Left lung (tissue), 10 donors: ENCODE data around the gene GRAP2. TPM values are rescaled to one million over a fixed set of nuclear protein-coding genes. Genes with fewer than 3 reads are reported as not detected.

ENCODE experiments used
- ATAC-seq: fragments of 200-7000 bp; cut with Tn5 transposase; one replicate; pipeline ENCODE4 v1.9.1; 2020; ENCODE audit warnings: moderate library complexity
- DNase-seq, 4 donors: peaks; one replicate each; pipeline ENCODE4 v3.0.0-alpha.2; 2013 to 2020
- H3K27ac ChIP-seq, 2 donors: fragments of 200-600 bp; sonication (generic) in 1 of 2; one replicate each; pipeline versions ENCODE4 v1.5.0 to v1.8.0; 2020 to 2021
- H3K27me3 ChIP-seq, 2 donors: fragments of 200-600 bp; sonication (generic) in 1 of 2; one replicate each; pipeline versions ENCODE4 v1.5.0 to v1.8.0; 2020 to 2021
- H3K36me3 ChIP-seq, 2 donors: fragments of 200-600 bp; sonication (generic) in 1 of 2; one replicate each; pipeline versions ENCODE4 v1.5.0 to v1.8.0; 2020 to 2021
- H3K4me1 ChIP-seq, 2 donors: fragments of 200-600 bp; one replicate each; pipeline ENCODE4 v1.8.0; 2021
- H3K4me3 ChIP-seq, 2 donors: fragments of 200-600 bp; sonication (generic) in 1 of 2; one replicate each; pipeline versions ENCODE4 v1.5.0 to v1.8.0; 2020 to 2021; ENCODE audit warnings: mild to moderate bottlenecking in 1 of 2
- H3K9me3 ChIP-seq, 2 donors: fragments of 200-600 bp; sonication (generic) in 1 of 2; one replicate each; pipeline versions ENCODE4 v1.5.0 to v1.8.0; 2020 to 2021
- intact Hi-C, 2 donors: fragments of 100-400 bp; cut with DNase I; formaldehyde crosslinking; loops; one replicate each; pipeline versions ENCODE4 v1.11.2 to v1.14.2; 2022
- polyA plus RNA-seq, 6 donors: library from polyadenylated mRNA; unstranded; fragments of 120-200 nt; gene quantifications; one replicate each; pipeline ENCODE4 v1.2.1, GENCODE V29; 2013; ENCODE audit not compliant: insufficient read length in 6 of 6
- total RNA-seq, 2 donors: library from RNA; stranded (reverse); fragmentation: NEBNext Ultra II Directional; extraction: Animal tissue kit (Norgen Biotek cat#: 25700); gene quantifications; one replicate each; pipeline ENCODE4 v1.2.1, GENCODE V29; 2021
- TF ChIP-seq, protein P1 (sequence below), 2 donors: fragments of 200-600 bp; sonication (generic) in 1 of 2; IDR thresholded peaks; one replicate each; pipeline versions ENCODE4 v1.5.0 to v1.8.0; 2021; ENCODE audit warnings: antibody characterized with exemption in 2 of 2
- donor health status: DM: no; HTN: yes; CAD: no.
- donor health status: DM: no; HTN: no; CAD: no.

GRAP2 gene
- total and polyA plus RNA-seq, 8 donors, result 1.5 to 3.4 (median 2.1) TPM

GRCh38 chr22:39940757-39941305 is 39.9 kb downstream of the GRAP2 start:
- ATAC-seq, result no peak
- Histone ChIP-seq H3K36me3 (no peaks in the 10 kb centered on the region), H3K27ac (no peak overlapping the region), H3K4me1 (peaks cover 0 to 6% of the 10 kb centered on the region in 2 donors), H3K4me3 (no peak overlapping the region), H3K9me3 (no peaks in the 10 kb centered on the region), H3K27me3 (peaks cover 0 to 81% of the 10 kb centered on the region in 2 donors)
- intact Hi-C loops, result no loop called here
- TF ChIP-seq, protein P1, sequence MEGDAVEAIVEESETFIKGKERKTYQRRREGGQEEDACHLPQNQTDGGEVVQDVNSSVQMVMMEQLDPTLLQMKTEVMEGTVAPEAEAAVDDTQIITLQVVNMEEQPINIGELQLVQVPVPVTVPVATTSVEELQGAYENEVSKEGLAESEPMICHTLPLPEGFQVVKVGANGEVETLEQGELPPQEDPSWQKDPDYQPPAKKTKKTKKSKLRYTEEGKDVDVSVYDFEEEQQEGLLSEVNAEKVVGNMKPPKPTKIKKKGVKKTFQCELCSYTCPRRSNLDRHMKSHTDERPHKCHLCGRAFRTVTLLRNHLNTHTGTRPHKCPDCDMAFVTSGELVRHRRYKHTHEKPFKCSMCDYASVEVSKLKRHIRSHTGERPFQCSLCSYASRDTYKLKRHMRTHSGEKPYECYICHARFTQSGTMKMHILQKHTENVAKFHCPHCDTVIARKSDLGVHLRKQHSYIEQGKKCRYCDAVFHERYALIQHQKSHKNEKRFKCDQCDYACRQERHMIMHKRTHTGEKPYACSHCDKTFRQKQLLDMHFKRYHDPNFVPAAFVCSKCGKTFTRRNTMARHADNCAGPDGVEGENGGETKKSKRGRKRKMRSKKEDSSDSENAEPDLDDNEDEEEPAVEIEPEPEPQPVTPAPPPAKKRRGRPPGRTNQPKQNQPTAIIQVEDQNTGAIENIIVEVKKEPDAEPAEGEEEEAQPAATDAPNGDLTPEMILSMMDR (IDR thresholded peaks at IDR 0.05), result no peak
- no peak for DNase-seq

- TF ChIP-seq, protein P1 (IDR thresholded peaks at IDR 0.05), result no peak
- peaks cover 0 to 81% of the 10 kb centered on the region in 2 donors for H3K27me3 ChIP-seq
- ATAC-seq, result no peak
- H3K4me3 ChIP-seq, result no peak overlapping the region
- H3K27ac ChIP-seq, result no peak overlapping the region
- H3K4me1 ChIP-seq, result peaks cover 0 to 4% of the 10 kb centered on the region in 2 donors
- intact Hi-C loops, result no loop called here
- H3K9me3 ChIP-seq, result no peaks in the 10 kb centered on the region
- H3K36me3 ChIP-seq, result no peaks in the 10 kb centered on the region
- no peak for DNase-seq
Observed at GRCh38 chr22:39941601-39942000, 40.7 kb downstream of the GRAP2 start.

- Histone ChIP-seq H3K27ac (no peak overlapping the region), H3K9me3 (no peaks in the 10 kb centered on the region), H3K36me3 (no peaks in the 10 kb centered on the region), H3K4me3 (no peak overlapping the region), H3K4me1 (peaks cover 0 to 12% of the 10 kb centered on the region in 2 donors), H3K27me3 (peaks cover 0 to 75% of the 10 kb centered on the region in 2 donors)
- intact Hi-C loops, result no loop called here
- DNase-seq (no peak), ATAC-seq (no peak)
- TF ChIP-seq, protein P1 (IDR thresholded peaks at IDR 0.05), result no peak
Observed at GRCh38 chr22:39942439-39943230, 41.8 kb downstream of the GRAP2 start.

DNA sequence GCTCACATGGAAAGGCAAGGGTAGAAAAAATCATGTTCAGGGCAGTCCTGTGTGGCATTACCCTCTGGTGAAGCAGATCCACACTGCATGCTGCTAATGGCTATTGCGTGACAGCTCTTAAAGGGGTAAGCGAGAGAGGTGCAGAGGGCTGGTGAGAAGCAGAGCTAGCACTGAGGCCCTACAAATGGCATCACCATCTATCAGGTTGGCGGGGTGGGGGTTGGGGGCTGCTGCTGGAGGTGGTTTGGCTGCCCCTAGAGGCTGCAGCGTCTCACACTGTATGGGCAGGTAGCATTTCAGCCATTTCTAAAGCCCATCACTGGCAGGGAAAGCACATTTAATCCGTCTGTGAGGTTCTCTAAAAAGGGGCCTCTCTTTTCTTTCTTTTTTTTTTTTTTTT is 42.5 kb downstream of the GRAP2 start:
- no peaks in the 10 kb centered on the region for H3K9me3 ChIP-seq
- DNase-seq (no peak), ATAC-seq (no peak)
- H3K27ac ChIP-seq, result no peak overlapping the region
- intact Hi-C loops, result no loop called here
- H3K4me1 ChIP-seq, result peaks cover 0 to 12% of the 10 kb centered on the region in 2 donors
- peaks cover 0 to 68% of the 10 kb centered on the region in 2 donors for H3K27me3 ChIP-seq
- TF ChIP-seq, protein P1 (IDR thresholded peaks at IDR 0.05), result no peak
- H3K4me3 ChIP-seq, result no peak overlapping the region
- no peaks in the 10 kb centered on the region for H3K36me3 ChIP-seq
